OCI-LY1 (cell line): Measurements from ENCODE around the gene SYT15.

Experiments
- EZH2 ChIP-seq: fragments of 200-600 bp; sonication (generic), shearing (Covaris generic); IDR thresholded peaks from 2 replicates; pipeline ENCODE4 v1.8.0; 2017; ENCODE audit warnings: borderline replicate concordance, mixed run types, mild to moderate bottlenecking, antibody characterized with exemption, low read length, moderate library complexity, mixed read lengths
- TF ChIP-seq, protein P1 (sequence below): fragments of 200-600 bp; sonication (generic), shearing (Covaris generic); IDR thresholded peaks from 2 replicates; pipeline ENCODE4 v1.5.1; 2017; ENCODE audit warnings: mild to moderate bottlenecking, antibody characterized with exemption, low read length, moderate library complexity, mixed read lengths

DNA sequence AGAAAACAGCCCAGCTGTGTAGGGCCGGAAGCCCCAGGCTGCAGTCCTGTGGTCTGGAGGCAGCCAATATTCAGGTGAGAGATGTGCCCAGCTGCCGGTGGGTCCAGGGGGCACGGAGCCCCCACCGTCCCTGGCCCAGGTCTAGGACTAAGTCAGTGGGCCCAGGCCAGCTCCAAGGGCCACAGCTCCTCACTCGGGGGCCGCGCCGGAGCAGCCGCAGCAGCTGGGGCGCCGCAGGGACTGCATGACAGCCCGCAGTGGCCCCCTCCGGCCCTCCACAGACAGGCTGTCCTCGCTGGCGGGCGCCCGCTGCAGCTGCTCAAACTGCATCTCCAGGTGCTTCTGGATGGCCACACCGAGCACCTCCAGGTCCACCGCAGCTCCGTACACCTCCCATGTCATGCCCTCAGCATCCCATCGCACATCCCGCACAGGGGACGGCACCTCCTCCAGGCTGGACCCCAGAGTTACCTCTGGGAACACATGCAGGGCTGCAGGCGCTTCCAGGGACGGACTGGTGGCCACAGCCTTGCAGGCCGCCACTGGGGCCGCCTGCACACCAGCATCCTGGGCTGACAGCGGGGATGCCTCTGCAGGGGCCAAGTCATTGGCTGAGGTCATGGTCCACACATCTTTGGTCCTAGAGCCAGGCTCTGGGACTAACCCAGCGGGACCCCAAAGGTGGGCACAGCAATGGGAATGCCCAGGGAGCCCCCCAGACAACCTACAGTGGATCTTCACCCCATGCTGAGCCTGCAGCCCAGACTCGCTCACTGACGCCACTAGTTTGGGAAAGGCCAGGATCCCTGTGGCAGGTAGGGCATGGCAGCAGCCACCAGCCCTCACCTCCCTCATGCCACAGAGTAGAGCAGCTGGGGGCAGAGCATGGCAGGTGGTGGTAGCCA, 29.5 kb upstream of the SYT15 start:
- TF ChIP-seq EZH2: no peak
- TF ChIP-seq, protein P1, sequence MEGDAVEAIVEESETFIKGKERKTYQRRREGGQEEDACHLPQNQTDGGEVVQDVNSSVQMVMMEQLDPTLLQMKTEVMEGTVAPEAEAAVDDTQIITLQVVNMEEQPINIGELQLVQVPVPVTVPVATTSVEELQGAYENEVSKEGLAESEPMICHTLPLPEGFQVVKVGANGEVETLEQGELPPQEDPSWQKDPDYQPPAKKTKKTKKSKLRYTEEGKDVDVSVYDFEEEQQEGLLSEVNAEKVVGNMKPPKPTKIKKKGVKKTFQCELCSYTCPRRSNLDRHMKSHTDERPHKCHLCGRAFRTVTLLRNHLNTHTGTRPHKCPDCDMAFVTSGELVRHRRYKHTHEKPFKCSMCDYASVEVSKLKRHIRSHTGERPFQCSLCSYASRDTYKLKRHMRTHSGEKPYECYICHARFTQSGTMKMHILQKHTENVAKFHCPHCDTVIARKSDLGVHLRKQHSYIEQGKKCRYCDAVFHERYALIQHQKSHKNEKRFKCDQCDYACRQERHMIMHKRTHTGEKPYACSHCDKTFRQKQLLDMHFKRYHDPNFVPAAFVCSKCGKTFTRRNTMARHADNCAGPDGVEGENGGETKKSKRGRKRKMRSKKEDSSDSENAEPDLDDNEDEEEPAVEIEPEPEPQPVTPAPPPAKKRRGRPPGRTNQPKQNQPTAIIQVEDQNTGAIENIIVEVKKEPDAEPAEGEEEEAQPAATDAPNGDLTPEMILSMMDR: no peak
